Osteocyte (in vitro differentiated cells): Measurements from ENCODE around the gene KIAA1755. TPM values are rescaled to one million over a fixed set of nuclear protein-coding genes. Genes with fewer than 3 reads are reported as not detected.

Experiments used
- DNase-seq: peaks from one replicate; pipeline ENCODE4 v3.0.0; 2021; ENCODE audit warnings: mixed read lengths; ENCODE audit not compliant: unreplicated experiment; ENCODE audit errors: extremely low spot score
- H3K27ac Mint-ChIP-seq: one replicate; pipeline ENCODE4 v1.8.0; 2021; ENCODE audit warnings: mild to moderate bottlenecking, mixed read lengths; ENCODE audit not compliant: unreplicated experiment
- H3K27me3 Mint-ChIP-seq: one replicate; pipeline ENCODE4 v1.8.0; 2021; ENCODE audit warnings: mixed read lengths; ENCODE audit not compliant: unreplicated experiment
- H3K36me3 Mint-ChIP-seq: one replicate; pipeline ENCODE4 v1.8.0; 2021; ENCODE audit warnings: mixed read lengths; ENCODE audit not compliant: unreplicated experiment
- H3K4me1 Mint-ChIP-seq: one replicate; pipeline ENCODE4 v1.8.0; 2021; ENCODE audit warnings: mixed read lengths; ENCODE audit not compliant: unreplicated experiment
- H3K4me3 Mint-ChIP-seq: one replicate; pipeline ENCODE4 v1.8.0; 2021; ENCODE audit warnings: mild to moderate bottlenecking, moderate library complexity, mixed read lengths; ENCODE audit not compliant: unreplicated experiment
- H3K9me3 Mint-ChIP-seq: one replicate; pipeline ENCODE4 v1.8.0; 2021; ENCODE audit warnings: mixed read lengths; ENCODE audit not compliant: unreplicated experiment
- total RNA-seq: library from RNA; stranded (reverse); gene quantifications from 2 replicates; pipeline ENCODE4 v1.2.1, GENCODE V29; 2021
- TF ChIP-seq, protein P1 (sequence below): fragments of 200-600 bp; sonication (generic); IDR thresholded peaks from 2 replicates; pipeline ENCODE4 v1.5.0; 2021; ENCODE audit warnings: antibody characterized with exemption, mild to moderate bottlenecking, moderate library complexity

Gene KIAA1755
- total RNA-seq, 1 donor from 2014 or later: 50.2 TPM

DNA sequence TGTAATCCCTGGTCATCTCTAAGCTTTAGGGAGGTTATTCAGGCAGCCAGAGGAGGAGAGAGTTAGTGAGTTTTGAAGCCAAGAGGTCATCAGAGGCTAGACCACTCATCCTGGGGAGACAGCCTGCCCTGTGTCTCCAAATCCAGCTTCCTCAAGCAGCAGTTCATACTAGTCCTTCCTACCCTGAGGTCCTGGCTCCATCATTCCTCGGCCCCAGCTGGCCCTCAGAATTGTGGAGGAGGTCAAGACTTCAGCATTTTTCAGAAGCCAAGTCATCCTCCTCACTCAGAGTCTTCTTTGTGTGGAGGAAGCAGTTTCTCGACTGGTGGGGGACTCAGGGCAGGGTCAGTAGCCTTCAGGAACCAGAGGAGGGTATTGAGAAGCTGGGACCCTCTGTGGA is 12.4 kb upstream of the KIAA1755 start:
- Mint-ChIP-seq H3K4me1 (peaks cover 78% of the 10 kb centered on the region), H3K27ac (peak overlapping the region; percentile 87), H3K27me3 (no peaks in the 10 kb centered on the region), H3K36me3 (no peaks in the 10 kb centered on the region), H3K9me3 (no peaks in the 10 kb centered on the region), H3K4me3 (no peak overlapping the region)
- DNase-seq: no peak
- TF ChIP-seq, protein P1, sequence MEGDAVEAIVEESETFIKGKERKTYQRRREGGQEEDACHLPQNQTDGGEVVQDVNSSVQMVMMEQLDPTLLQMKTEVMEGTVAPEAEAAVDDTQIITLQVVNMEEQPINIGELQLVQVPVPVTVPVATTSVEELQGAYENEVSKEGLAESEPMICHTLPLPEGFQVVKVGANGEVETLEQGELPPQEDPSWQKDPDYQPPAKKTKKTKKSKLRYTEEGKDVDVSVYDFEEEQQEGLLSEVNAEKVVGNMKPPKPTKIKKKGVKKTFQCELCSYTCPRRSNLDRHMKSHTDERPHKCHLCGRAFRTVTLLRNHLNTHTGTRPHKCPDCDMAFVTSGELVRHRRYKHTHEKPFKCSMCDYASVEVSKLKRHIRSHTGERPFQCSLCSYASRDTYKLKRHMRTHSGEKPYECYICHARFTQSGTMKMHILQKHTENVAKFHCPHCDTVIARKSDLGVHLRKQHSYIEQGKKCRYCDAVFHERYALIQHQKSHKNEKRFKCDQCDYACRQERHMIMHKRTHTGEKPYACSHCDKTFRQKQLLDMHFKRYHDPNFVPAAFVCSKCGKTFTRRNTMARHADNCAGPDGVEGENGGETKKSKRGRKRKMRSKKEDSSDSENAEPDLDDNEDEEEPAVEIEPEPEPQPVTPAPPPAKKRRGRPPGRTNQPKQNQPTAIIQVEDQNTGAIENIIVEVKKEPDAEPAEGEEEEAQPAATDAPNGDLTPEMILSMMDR: no peak

DNA sequence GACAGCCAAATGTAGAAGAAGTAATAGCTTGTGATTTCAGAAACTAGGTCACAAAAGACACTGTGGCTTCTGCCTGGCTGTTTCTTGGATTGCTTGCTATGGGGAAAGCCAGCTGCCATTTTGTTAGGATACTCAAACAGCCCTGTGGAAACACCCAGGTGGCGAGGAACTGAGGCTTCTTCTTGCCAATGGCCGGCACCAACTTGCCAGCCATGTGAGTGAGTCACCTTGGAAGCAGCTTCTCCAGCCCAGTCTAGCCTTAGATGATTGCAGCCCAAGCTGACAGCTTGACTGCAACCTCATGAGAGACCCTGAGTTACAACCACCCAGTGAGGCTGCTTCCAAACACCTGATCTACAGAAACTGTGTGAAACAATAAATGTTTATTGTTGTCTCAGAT is 11.9 kb upstream of the KIAA1755 start:
- H3K4me1 Mint-ChIP-seq: peaks cover 73% of the 10 kb centered on the region

DNA sequence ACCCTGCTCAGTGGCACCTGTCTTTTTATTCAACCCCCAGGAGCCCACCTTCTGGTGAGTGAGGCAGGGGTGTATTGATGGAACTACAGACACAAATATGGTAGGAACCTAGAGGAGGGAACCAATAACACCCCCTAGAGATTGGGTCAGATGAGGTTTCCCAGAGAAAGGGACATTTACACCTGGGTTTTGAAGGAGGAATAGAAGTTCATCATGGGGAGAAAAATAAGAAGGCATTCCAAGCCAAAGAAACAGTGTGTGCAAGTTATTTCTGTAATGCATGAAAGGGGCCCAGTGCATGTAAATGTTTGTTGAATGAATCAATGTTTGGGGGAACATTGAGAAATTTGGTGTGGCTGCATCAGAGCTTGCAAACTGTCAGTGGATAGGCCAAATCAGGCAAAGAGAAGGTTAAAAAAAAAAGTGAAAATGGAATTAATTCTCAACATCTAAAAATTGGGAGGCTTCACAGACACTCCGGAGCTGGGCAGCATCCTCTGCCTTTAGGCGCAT is 11.1 kb upstream of the KIAA1755 start:
- H3K4me1 Mint-ChIP-seq: peaks cover 69% of the 10 kb centered on the region
- H3K36me3 Mint-ChIP-seq: peaks cover under 1% of the 10 kb centered on the region
- TF ChIP-seq, protein P1: no peak
- H3K27me3 Mint-ChIP-seq: no peaks in the 10 kb centered on the region
- no peak for DNase-seq
- no peak overlapping the region for H3K4me3 Mint-ChIP-seq
- peaks cover under 1% of the 10 kb centered on the region for H3K9me3 Mint-ChIP-seq
- H3K27ac Mint-ChIP-seq: peak overlapping the region; percentile 87

More for the DNA sequence above, 11.9 kb upstream of the KIAA1755 start:
- Mint-ChIP-seq H3K9me3 (no peaks in the 10 kb centered on the region), H3K27me3 (no peaks in the 10 kb centered on the region), H3K27ac (peak overlapping the region; percentile 87), H3K4me3 (no peak overlapping the region), H3K36me3 (no peaks in the 10 kb centered on the region)
- no peak for DNase-seq
- TF ChIP-seq, protein P1: no peak

DNA sequence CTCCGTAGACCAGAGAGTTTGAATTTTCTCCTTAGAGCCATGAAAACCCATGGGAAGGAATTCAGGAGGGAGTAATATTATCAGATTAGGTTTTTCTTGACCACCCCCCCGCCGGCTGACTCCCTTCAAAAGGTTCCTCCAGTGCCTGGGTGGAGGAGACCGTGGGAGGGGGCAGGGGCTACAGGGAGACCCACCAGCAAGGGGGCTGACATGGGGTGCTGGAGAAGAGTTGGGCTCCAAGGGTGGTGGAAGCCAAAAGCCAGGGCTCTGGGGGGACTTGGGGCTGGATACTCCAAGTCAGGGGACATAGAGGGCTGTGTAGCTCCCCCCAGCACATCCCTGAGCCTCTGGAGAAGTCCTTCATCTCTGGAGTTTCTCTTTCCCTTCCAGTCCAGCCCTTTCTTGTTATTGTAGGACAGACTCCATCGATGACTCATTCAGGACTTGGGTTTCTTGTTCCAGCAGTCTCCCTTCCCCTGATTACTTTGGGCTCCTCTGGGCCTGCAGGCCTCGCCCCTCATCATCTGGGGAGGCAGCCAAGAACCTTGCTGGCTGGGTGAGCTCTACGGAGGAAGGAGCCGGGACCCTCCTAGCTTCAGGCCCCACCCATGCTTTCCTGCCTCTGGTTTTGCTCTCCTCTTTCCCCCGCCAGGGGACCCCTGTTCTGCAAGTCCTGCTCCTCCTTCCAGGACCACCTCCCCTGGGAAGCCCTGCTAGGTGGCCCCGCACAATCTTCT is 10.5 kb upstream of the KIAA1755 start:
- no peaks in the 10 kb centered on the region for H3K27me3 Mint-ChIP-seq
- H3K4me1 Mint-ChIP-seq: peaks cover 70% of the 10 kb centered on the region
- peaks cover 7% of the 10 kb centered on the region for H3K9me3 Mint-ChIP-seq
- TF ChIP-seq, protein P1: no peak
- H3K27ac Mint-ChIP-seq: peak overlapping the region; percentile 87
- peaks cover 3% of the 10 kb centered on the region for H3K36me3 Mint-ChIP-seq
- peak overlapping the region; percentile 39 for H3K4me3 Mint-ChIP-seq
- DNase-seq: no peak

DNA sequence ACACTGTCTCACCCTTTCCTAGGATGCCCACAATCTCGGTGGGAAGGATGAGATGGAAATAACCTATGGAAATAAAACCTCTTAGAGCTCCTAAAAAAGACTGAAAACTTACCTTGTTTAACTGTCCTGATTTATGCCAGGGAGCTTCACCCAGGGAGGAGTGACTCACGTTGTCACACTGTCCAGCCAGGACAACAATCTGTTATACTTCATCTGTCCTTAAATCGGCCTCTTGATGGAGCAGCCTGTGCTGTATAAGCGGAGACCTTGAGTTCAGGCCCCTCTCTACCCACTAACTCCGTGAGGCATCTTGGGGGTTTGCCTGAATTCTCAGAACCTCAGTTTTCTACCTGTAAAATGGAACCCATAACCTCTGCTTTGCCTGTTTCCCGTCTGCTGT is 9.2 kb upstream of the KIAA1755 start:
- DNase-seq: no peak
- peaks cover 12% of the 10 kb centered on the region for H3K36me3 Mint-ChIP-seq
- TF ChIP-seq, protein P1: no peak
- no peak overlapping the region for H3K4me3 Mint-ChIP-seq
- H3K27ac Mint-ChIP-seq: peak overlapping the region; percentile 87
- peaks cover 58% of the 10 kb centered on the region for H3K4me1 Mint-ChIP-seq
- peaks cover 16% of the 10 kb centered on the region for H3K9me3 Mint-ChIP-seq
- no peaks in the 10 kb centered on the region for H3K27me3 Mint-ChIP-seq
